Lower leg skin (tissue), 4 donors: Measurements from ENCODE around the gene SULT1E1. TPM values are rescaled to one million over a fixed set of nuclear protein-coding genes. Genes with fewer than 3 reads are reported as not detected.

Experiments used
- DNase-seq, 2 donors: peaks; one replicate each; pipeline ENCODE4 v3.0.0-alpha.2; 2019; ENCODE audit warnings: low spot score in 2 of 2
- H3K4me3 ChIP-seq: fragments of 200-600 bp; sonication (generic); 2 replicates; pipeline ENCODE4 v1.5.1; 2017; ENCODE audit warnings: mild to moderate bottlenecking, low read depth; ENCODE audit not compliant: poor library complexity, severe bottlenecking
- CTCF ChIP-seq, 3 donors: fragments of 450-650 bp; IDR thresholded peaks; one replicate each; pipeline ENCODE4 v1.5.1; 2016; ENCODE audit warnings: antibody characterized with exemption in 3 of 3, mild to moderate bottlenecking in 3 of 3, moderate library complexity in 2 of 3
- POLR2A ChIP-seq, 2 donors: fragments of 450-650 bp; IDR thresholded peaks; one replicate each; pipeline ENCODE4 v1.6.1; 2016 to 2017; ENCODE audit warnings: antibody characterized with exemption in 2 of 2, mild to moderate bottlenecking in 1 of 2, moderate library complexity in 1 of 2
- WGBS, 2 donors: methylation state at CpG; one replicate each; pipeline ENCODE4 v1.1.5; 2018; 5-methylcytosine and 5-hydroxymethylcytosine counted together
- intact Hi-C: fragments of 100-400 bp; cut with DNase I; formaldehyde crosslinking; loops from one replicate; pipeline ENCODE4 v1.15.0; 2023; ENCODE audit warnings: low total_unique reads
- total RNA-seq, 4 donors: library from RNA; depleted of rRNA; stranded (reverse); fragments of >200 nt; gene quantifications; one replicate each; pipeline ENCODE4 v1.1.0, GENCODE V29; 2016

The SULT1E1 gene
- total RNA-seq, 4 donors from 2014 or later = 15.7 to 45.2 (median 34.3) TPM

GRCh38 chr4:69843932-69844331 lies 16.0 kb downstream of the SULT1E1 start:
- no peak overlapping the region for H3K4me3 ChIP-seq
- TF ChIP-seq POLR2A (IDR thresholded peaks at IDR 0.05) (no peak), CTCF (IDR thresholded peaks at IDR 0.05) (no peak)
- WGBS, 2 donors = 74% methylated on average over 4 of the region's 4 CpGs
- DNase-seq = no peak
- intact Hi-C loops = no loop called here

GRCh38 chr4:69843301-69843700 lies 16.6 kb downstream of the SULT1E1 start:
- intact Hi-C loops = no loop called here
- no peak for DNase-seq
- no peak for TF ChIP-seq POLR2A (IDR thresholded peaks at IDR 0.05)
- TF ChIP-seq CTCF (IDR thresholded peaks at IDR 0.05) = no peak
- 0% methylated on average over 1 of the region's 1 CpG for WGBS, 2 donors
- no peak overlapping the region for H3K4me3 ChIP-seq

- intact Hi-C loops = no loop called here
- no peak overlapping the region for H3K4me3 ChIP-seq
- TF ChIP-seq POLR2A (IDR thresholded peaks at IDR 0.05) (no peak), CTCF (IDR thresholded peaks at IDR 0.05) (no peak)
- no peak for DNase-seq
- WGBS, 2 donors = 48 to 53% methylated on average over 2 of the region's 2 CpGs
Measured at GRCh38 chr4:69838977-69839376, 21.0 kb downstream of the SULT1E1 start.

GRCh38 chr4:69836287-69836686 lies 23.7 kb downstream of the SULT1E1 start:
- H3K4me3 ChIP-seq = no peak overlapping the region
- intact Hi-C loops = no loop called here
- TF ChIP-seq POLR2A (IDR thresholded peaks at IDR 0.05) (no peak), CTCF (IDR thresholded peaks at IDR 0.05) (no peak)
- no peak for DNase-seq

GRCh38 chr4:69835766-69836165 lies 24.2 kb downstream of the SULT1E1 start:
- H3K4me3 ChIP-seq = no peak overlapping the region
- intact Hi-C loops = no loop called here
- 49 to 52% methylated on average over 1 of the region's 1 CpG for WGBS, 2 donors
- DNase-seq = no peak
- TF ChIP-seq POLR2A (IDR thresholded peaks at IDR 0.05) (no peak), CTCF (IDR thresholded peaks at IDR 0.05) (no peak)

- DNase-seq = no peak
- TF ChIP-seq CTCF (IDR thresholded peaks at IDR 0.05) = no peak
- TF ChIP-seq POLR2A (IDR thresholded peaks at IDR 0.05) = no peak
- 56 to 60% methylated on average over 1 of the region's 1 CpG for WGBS, 2 donors
- H3K4me3 ChIP-seq = no peak overlapping the region
- intact Hi-C loops = no loop called here
Measured at GRCh38 chr4:69833251-69833650, 26.7 kb downstream of the SULT1E1 start.
